Uterus (tissue), 4 donors: ENCODE measurements around the gene INPP5B. TPM values are rescaled to one million over a fixed set of nuclear protein-coding genes. Genes with fewer than 3 reads are reported as not detected.
"Not testable (repeated sequence)": the region's sequence is repeated elsewhere in the genome, so short reads cannot be mapped to it uniquely, and the experiment has no call there.

Experiments used
- DNase-seq, 2 donors: peaks; one replicate each; pipeline ENCODE4 v3.0.0-alpha.2; 2019 to 2020
- H3K27ac ChIP-seq, 2 donors: fragments of 200-600 bp; sonication (generic); 1 replicate in 1 of 2; 2 replicates in 1 of 2; pipeline ENCODE4 v1.5.1; 2016 to 2018
- H3K27me3 ChIP-seq, 2 donors: fragments of 200-600 bp; sonication (generic); one replicate each; pipeline ENCODE4 v1.5.1; 2018 to 2019; ENCODE audit warnings: control low read depth in 1 of 2
- H3K36me3 ChIP-seq, 2 donors: fragments of 200-600 bp; sonication (generic); one replicate each; pipeline ENCODE4 v1.5.1; 2019; ENCODE audit warnings: control low read depth in 1 of 2
- H3K4me1 ChIP-seq, 2 donors: fragments of 200-600 bp; sonication (generic); one replicate each; pipeline ENCODE4 v1.5.1; 2018 to 2019; ENCODE audit warnings: control low read depth in 1 of 2
- H3K4me3 ChIP-seq, 2 donors: fragments of 200-600 bp; sonication (generic); 1 replicate in 1 of 2; 2 replicates in 1 of 2; pipeline ENCODE4 v1.5.1; 2018 to 2019; ENCODE audit warnings: mild to moderate bottlenecking in 1 of 2
- H3K9me3 ChIP-seq, 2 donors: fragments of 200-600 bp; sonication (generic); one replicate each; pipeline ENCODE4 v1.5.1; 2019; ENCODE audit warnings: control low read depth in 1 of 2
- POLR2A ChIP-seq, 2 donors: fragments of 450-650 bp; IDR thresholded peaks; one replicate each; pipeline ENCODE4 v1.6.1; 2016; ENCODE audit warnings: antibody characterized with exemption in 2 of 2, mild to moderate bottlenecking in 1 of 2, moderate library complexity in 1 of 2
- intact Hi-C: fragments of 100-400 bp; cut with DNase I; formaldehyde crosslinking; loops from one replicate; pipeline ENCODE4 v1.15.1; 2023; ENCODE audit warnings: low total_unique reads
- total RNA-seq, 4 donors: library from RNA; depleted of rRNA in 3 of 4; stranded (reverse); fragments of >200 nt in 3 of 4; gene quantifications; one replicate each; pipeline versions ENCODE4 v1.1.0 to v1.2.4, GENCODE V29; 2014 to 2023
- TF ChIP-seq, protein P1 (sequence below), 4 experiments: fragments of 200-600 bp in 2 of 4; fragments of 450-650 bp in 2 of 4; sonication (generic) in 2 of 4; IDR thresholded peaks; one replicate each; pipeline ENCODE4 v1.5.1; 2016 to 2019; ENCODE audit warnings: antibody characterized with exemption in 4 of 4, mild to moderate bottlenecking in 2 of 4, moderate library complexity in 1 of 4
- donor health status: DM: yes; HTN: yes; CAD: no.

INPP5B gene
- total RNA-seq, 4 donors from 2014 or later, result 20.2 to 79.4 (median 46.8) TPM

DNA sequence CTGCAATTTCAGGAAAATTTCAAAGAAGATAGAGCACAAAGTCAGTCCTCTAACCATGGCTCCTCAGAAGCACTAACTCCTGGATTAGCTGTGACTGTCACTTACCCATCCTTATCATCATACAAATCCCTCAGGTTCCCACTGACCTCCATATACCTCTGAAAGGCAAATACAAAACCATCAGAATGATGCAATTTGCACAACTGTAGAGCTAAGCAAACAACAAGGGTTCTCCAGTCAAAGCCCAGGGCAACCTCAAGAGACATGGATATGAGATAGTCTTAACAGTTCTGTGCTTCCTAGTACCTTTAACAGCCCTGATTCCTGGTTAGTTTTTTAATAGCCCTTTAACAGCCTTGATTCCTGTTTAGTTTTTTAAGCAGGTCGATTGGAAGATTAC is 40.8 kb upstream of the INPP5B start:
- no peaks in the 10 kb centered on the region for H3K36me3 ChIP-seq
- intact Hi-C loops, result no loop called here
- H3K4me1 ChIP-seq, result peaks cover 5 to 12% of the 10 kb centered on the region in 2 donors
- H3K27ac ChIP-seq, result no peak overlapping the region
- no peak for TF ChIP-seq POLR2A (IDR thresholded peaks at IDR 0.05)
- TF ChIP-seq, protein P1, sequence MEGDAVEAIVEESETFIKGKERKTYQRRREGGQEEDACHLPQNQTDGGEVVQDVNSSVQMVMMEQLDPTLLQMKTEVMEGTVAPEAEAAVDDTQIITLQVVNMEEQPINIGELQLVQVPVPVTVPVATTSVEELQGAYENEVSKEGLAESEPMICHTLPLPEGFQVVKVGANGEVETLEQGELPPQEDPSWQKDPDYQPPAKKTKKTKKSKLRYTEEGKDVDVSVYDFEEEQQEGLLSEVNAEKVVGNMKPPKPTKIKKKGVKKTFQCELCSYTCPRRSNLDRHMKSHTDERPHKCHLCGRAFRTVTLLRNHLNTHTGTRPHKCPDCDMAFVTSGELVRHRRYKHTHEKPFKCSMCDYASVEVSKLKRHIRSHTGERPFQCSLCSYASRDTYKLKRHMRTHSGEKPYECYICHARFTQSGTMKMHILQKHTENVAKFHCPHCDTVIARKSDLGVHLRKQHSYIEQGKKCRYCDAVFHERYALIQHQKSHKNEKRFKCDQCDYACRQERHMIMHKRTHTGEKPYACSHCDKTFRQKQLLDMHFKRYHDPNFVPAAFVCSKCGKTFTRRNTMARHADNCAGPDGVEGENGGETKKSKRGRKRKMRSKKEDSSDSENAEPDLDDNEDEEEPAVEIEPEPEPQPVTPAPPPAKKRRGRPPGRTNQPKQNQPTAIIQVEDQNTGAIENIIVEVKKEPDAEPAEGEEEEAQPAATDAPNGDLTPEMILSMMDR (IDR thresholded peaks at IDR 0.05), result no peak
- H3K9me3 ChIP-seq, result no peaks in the 10 kb centered on the region
- H3K4me3 ChIP-seq, result no peak overlapping the region
- DNase-seq, result no peak
- H3K27me3 ChIP-seq, result no peaks in the 10 kb centered on the region

DNA sequence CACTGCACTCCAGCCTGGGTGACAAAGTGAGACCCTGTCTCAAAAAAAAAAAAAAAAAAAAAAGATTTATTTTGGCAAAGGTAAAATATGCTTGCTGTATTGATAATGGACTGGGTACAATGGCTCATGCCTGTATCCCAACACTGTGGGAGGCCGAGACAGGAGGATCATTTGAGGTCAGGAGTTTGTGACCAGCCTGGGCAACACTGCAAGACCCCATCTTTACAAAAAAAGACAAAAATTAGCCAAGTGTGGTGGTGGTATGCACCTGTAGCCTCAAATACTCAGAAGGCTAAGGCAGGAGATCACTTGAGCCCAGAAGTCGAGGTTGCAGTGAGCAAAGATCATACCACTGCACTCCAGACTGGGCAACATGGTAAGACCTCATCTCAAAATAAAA is 36.7 kb upstream of the INPP5B start:
- H3K27me3 ChIP-seq, result no peaks in the 10 kb centered on the region
- TF ChIP-seq POLR2A (IDR thresholded peaks at IDR 0.05), result no peak
- TF ChIP-seq, protein P1 (IDR thresholded peaks at IDR 0.05), result no peak
- H3K4me1 ChIP-seq, result peaks cover 0 to 5% of the 10 kb centered on the region in 2 donors
- H3K4me3 ChIP-seq, result no peak overlapping the region
- intact Hi-C loops, result no loop called here
- H3K9me3 ChIP-seq, result no peaks in the 10 kb centered on the region
- DNase-seq, result no peak
- no peak overlapping the region for H3K27ac ChIP-seq
- no peaks in the 10 kb centered on the region for H3K36me3 ChIP-seq

DNA sequence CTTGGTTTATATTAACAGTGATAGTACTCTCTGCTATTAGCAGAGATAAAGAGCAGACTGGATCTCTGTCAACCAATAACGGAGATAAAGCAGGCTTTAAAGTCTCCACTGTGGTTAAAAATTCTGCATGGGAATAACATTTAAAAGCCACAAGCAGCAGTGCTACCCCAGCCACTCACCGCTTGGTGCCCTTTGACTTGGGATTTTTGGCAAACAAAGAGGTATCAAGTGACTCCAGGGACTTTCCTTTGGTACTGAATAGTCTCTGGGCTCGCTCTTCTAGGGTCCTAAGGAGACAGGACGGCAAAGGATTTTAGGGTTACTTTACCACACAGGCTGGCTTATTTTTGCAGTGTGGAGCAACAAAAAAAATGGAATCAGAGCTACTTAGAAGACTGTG is 31.7 kb upstream of the INPP5B start:
- Histone ChIP-seq H3K4me3 (no peak overlapping the region), H3K27ac (no peak overlapping the region), H3K9me3 (no peaks in the 10 kb centered on the region), H3K27me3 (no peaks in the 10 kb centered on the region), H3K36me3 (no peaks in the 10 kb centered on the region), H3K4me1 (no peaks in the 10 kb centered on the region)
- intact Hi-C loops, result no loop called here
- DNase-seq, result no peak
- no peak for TF ChIP-seq POLR2A (IDR thresholded peaks at IDR 0.05)
- TF ChIP-seq, protein P1 (IDR thresholded peaks at IDR 0.05), result no peak

DNA sequence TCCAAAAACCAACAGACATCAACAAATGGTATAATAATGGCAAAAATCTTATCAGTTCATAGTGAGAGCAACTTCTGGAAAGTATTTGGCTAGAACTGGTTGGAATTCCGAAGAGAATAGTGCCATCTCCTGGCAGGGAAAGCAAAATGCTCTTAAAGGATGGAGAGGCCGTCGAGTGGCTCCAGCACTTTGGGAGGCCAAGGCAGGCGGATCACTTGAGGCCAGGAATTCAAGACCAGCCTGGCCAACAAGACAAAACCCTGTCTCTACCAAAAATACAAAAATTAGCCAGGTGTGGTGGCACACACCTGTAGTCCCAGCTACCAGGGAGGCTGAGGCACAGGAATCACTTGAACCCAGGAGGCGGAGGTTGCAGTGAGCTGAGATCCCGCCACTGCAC is 28.2 kb upstream of the INPP5B start:
- H3K27me3 ChIP-seq, H3K27ac ChIP-seq, H3K4me1 ChIP-seq, H3K9me3 ChIP-seq, DNase-seq, intact Hi-C loops, H3K4me3 ChIP-seq, H3K36me3 ChIP-seq: not testable (repeated sequence)
- TF ChIP-seq, protein P1 (IDR thresholded peaks at IDR 0.05), result peak in 3 of 4 experiments; percentile 32 to 43 (median 32)

DNA sequence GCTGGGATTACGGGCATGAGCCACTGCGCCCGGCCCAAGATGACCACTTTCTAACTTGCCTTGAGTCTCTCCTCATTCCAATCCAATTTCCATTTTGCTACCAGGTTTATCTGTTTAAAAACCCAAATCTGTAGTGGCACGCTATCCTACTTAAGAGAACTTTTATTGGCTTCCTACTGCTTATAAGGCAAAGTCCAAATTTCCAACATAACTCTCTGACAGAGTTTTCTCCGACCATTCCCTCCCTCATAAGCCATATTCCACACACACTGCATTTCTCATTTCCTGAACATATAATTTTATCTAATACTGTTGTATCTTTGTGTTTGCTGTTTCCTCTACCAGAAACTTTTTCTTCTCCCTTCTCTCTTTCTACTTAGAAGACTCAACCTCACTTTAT is 27.7 kb upstream of the INPP5B start:
- Histone ChIP-seq H3K27me3 (no peaks in the 10 kb centered on the region), H3K4me3 (no peak overlapping the region), H3K9me3 (no peaks in the 10 kb centered on the region), H3K27ac (no peak overlapping the region), H3K36me3 (no peaks in the 10 kb centered on the region), H3K4me1 (no peaks in the 10 kb centered on the region)
- no peak for TF ChIP-seq POLR2A (IDR thresholded peaks at IDR 0.05)
- TF ChIP-seq, protein P1 (IDR thresholded peaks at IDR 0.05), result no peak
- intact Hi-C loops, result no loop called here
- no peak for DNase-seq

DNA sequence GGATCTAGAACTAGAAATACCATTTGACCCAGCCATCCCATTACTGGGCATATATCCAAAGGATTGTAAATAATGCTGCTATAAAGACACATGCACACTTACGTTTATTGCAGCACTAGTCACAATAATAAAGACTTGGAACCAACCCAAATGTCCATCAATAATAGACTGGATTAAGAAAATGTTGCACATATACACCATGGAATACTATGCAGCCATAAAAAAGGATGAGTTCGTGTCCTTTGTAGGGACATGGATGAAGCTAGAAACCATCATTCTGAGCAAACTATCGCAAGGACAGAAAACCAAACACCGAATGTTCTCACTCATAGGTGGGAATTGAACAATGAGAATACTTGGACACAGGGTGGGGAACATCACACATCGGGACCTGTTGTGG is 26.8 kb upstream of the INPP5B start:
- H3K4me1 ChIP-seq, H3K27ac ChIP-seq, H3K27me3 ChIP-seq, H3K4me3 ChIP-seq, DNase-seq, intact Hi-C loops, H3K36me3 ChIP-seq, H3K9me3 ChIP-seq: not testable (repeated sequence)
